Measurements from ENCODE around the gene ZNF423. TPM values are rescaled to one million over a fixed set of nuclear protein-coding genes. Genes with fewer than 3 reads are reported as not detected.

ZNF423 gene
- total and polyA plus RNA-seq, 9 of the 15 experiments (the other 6 are each of a cell fraction or from before 2014, with no cell fraction given): not detected

DNA sequence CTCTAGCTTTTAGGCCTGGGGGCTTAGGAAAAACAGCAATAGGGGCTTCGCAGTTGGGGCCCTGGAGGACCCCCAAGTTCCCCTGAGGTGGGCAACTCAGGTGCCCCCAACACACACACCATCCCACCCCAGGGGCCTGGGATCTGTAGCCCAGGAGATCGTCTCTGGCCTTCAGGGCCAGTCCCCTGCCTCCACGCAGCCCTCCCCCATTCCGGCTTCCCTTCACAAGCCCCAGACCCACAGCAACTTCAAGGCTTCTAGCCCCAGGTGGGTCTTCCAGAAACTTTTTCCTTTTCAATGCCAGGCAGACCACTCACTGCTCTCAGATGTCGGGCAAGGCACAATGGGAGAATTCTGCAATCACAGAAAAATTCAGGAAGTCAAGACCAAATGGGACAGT lies 402.9 kb downstream of the ZNF423 start (continued):
- TF ChIP-seq ZNF639 (CRISPR knock-in tag; conservative IDR thresholded peaks at IDR 0.05 in 1 of 2, IDR thresholded peaks at IDR 0.05 in 1 of 2) (no peak), PHF21A (IDR thresholded peaks at IDR 0.05; ENCODE audit: borderline replicate concordance, low read depth) (no peak), MTA2 (IDR thresholded peaks at IDR 0.05; ENCODE audit: low read depth) (no peak), CREBBP (IDR thresholded peaks at IDR 0.05; ENCODE audit: low read depth, low read length) (no peak), REST (IDR thresholded peaks at IDR 0.05; ENCODE audit: borderline replicate concordance) (no peak), REST (CRISPR knock-in tag; IDR thresholded peaks at IDR 0.05; ENCODE audit: low read depth) (no peak), IRF2 (CRISPR knock-in tag; IDR thresholded peaks at IDR 0.05) (no peak), PTRF (tag; IDR thresholded peaks at IDR 0.05) (no peak)
- TF ChIP-seq, protein P1, sequence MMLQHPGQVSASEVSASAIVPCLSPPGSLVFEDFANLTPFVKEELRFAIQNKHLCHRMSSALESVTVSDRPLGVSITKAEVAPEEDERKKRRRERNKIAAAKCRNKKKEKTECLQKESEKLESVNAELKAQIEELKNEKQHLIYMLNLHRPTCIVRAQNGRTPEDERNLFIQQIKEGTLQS (IDR thresholded peaks at IDR 0.05): no peak
- TF ChIP-seq, protein P1 (CRISPR knock-in tag; conservative IDR thresholded peaks at IDR 0.05): no peak
- TF ChIP-seq, protein P2, sequence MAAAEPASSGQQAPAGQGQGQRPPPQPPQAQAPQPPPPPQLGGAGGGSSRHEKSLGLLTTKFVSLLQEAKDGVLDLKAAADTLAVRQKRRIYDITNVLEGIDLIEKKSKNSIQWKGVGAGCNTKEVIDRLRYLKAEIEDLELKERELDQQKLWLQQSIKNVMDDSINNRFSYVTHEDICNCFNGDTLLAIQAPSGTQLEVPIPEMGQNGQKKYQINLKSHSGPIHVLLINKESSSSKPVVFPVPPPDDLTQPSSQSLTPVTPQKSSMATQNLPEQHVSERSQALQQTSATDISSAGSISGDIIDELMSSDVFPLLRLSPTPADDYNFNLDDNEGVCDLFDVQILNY (CRISPR knock-in tag; IDR thresholded peaks at IDR 0.05): no peak
